ENCODE measurements around the gene NDRG2.
"Not testable (repeated sequence)": the region's sequence is repeated elsewhere in the genome, so short reads cannot be mapped to it uniquely, and the experiment has no call there.

Gene NDRG2

DNA sequence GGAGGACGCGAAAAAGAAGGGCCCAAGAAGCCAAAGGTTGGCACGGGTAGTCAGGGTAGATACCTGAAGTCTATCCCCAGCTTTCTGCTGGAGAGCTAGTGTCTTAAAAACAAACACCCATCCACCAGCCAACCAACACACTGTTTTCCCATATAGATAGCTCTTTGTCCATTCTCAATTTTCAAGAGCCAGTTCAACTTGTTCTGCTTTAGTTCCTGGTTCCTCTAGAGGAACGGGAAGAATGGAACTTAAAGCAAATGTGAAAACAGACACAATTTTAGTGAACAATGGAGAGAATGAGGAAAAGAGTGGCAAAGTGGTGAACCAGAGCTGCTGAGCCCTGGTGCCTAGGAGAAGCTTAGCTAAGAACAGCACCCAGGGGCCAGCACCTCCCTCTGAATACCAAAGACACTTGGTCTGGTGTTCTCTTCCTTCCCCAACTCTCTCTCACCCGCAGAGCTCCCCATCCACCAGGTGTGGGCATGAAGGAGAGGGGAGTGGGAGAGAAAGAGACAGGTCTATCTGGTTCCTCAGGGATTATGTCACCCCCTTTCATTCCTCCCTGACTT lies 3.8 kb downstream of the NDRG2 start:
- no peaks in the 10 kb centered on the region for H3K36me3 ChIP-seq (ENCODE audit: insufficient read depth, low read length)
- H3K79me2 ChIP-seq (ENCODE audit: control insufficient read depth, insufficient read depth, low read length, unreplicated experiment): no peaks in the 10 kb centered on the region
- H3K4me1 ChIP-seq (ENCODE audit: control insufficient read depth, insufficient read depth, low read length, unreplicated experiment): no peaks in the 10 kb centered on the region
- H2AFZ ChIP-seq (ENCODE audit: low read length, unreplicated experiment): no peak overlapping the region
- H3K27ac ChIP-seq (ENCODE audit: low read depth, low read length): no peak overlapping the region
- H3K27me3 ChIP-seq (ENCODE audit: insufficient read depth, low read length): peaks cover 74% of the 10 kb centered on the region
- H3K4me3 ChIP-seq (ENCODE audit: low read depth, low read length): no peak overlapping the region

DNA sequence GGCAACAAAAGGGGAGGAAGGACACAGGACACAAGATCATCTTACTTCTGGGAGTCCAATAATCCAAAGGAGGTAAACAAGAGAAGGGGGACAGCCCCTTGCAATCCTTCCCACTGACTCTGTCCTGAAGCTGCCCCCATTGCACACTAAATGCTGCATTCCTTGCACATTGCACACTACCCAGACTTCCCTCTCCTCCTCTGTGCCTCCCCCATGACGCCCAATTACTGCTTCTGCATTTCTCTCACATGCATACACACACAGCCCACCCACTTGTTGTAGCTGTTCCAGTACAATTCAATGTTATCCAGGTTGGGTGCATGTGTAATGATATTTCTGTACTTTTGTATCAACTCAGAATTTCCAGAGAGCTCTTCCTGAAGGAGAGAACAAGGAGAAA lies 5.5 kb downstream of the NDRG2 start:
- H3K36me3 ChIP-seq (ENCODE audit: insufficient read depth, low read length): no peaks in the 10 kb centered on the region
- no peaks in the 10 kb centered on the region for H3K79me2 ChIP-seq (ENCODE audit: control insufficient read depth, insufficient read depth, low read length, unreplicated experiment)

DNA sequence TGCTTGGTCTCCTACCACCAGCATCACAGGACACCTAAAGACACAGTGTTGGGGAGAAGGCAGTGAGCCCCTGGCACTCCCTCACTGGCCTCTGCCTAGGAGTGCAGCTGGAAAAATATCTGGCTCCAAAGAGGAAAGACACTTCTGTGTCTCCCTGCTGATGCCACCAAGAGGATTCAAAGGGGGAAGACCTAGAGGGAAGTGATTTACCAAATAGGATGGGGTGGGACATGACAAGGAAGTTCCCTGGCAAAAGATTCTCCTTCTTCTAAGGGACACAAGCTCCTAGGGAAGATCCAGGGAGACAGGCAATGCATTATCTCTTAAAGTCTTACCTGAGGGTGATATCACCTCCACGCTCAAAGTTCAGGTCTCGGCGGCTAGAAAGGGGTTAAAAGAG lies 6.1 kb downstream of the NDRG2 start:
- Histone ChIP-seq H3K27ac (ENCODE audit: low read depth, low read length) (no peak overlapping the region), H3K4me3 (ENCODE audit: low read depth, low read length) (no peak overlapping the region)

More for the DNA sequence above, 5.5 kb downstream of the NDRG2 start:
- H3K27ac ChIP-seq (ENCODE audit: low read depth, low read length): no peak overlapping the region
- peaks cover 62% of the 10 kb centered on the region for H3K27me3 ChIP-seq (ENCODE audit: insufficient read depth, low read length)
- no peak overlapping the region for H3K4me3 ChIP-seq (ENCODE audit: low read depth, low read length)
- H3K4me1 ChIP-seq (ENCODE audit: control insufficient read depth, insufficient read depth, low read length, unreplicated experiment): no peaks in the 10 kb centered on the region
- no peak overlapping the region for H2AFZ ChIP-seq (ENCODE audit: low read length, unreplicated experiment)

DNA sequence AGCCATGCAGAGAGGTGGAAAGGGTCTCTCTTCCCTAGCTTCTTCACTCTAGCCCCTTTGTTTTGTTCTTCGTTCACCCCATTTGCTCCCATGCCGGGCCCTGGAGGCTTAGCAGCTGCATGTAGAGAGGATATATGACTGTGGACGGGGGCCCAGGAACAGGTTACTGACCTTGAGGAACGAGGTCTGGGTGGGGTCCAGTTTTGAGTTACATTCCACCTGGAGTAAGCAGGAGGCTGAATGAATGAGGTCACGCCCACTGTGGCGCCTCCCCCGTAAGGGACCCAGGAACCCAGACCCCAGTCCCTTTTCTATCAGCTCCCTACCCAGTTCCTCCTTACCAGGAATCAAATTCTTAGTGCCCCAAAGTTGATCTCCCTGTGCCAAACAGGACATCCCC lies 6.6 kb downstream of the NDRG2 start:
- Histone ChIP-seq H3K4me1 (ENCODE audit: control insufficient read depth, insufficient read depth, low read length, unreplicated experiment) (no peaks in the 10 kb centered on the region), H3K27ac (ENCODE audit: low read depth, low read length) (no peak overlapping the region), H2AFZ (ENCODE audit: low read length, unreplicated experiment) (no peak overlapping the region), H3K36me3 (ENCODE audit: insufficient read depth, low read length) (no peaks in the 10 kb centered on the region), H3K4me3 (ENCODE audit: low read depth, low read length) (no peak overlapping the region), H3K27me3 (ENCODE audit: insufficient read depth, low read length) (peaks cover 54% of the 10 kb centered on the region), H3K79me2 (ENCODE audit: control insufficient read depth, insufficient read depth, low read length, unreplicated experiment) (no peaks in the 10 kb centered on the region)

More for the DNA sequence above, 6.1 kb downstream of the NDRG2 start:
- peaks cover 56% of the 10 kb centered on the region for H3K27me3 ChIP-seq (ENCODE audit: insufficient read depth, low read length)
- H2AFZ ChIP-seq (ENCODE audit: low read length, unreplicated experiment): no peak overlapping the region
- H3K4me1 ChIP-seq (ENCODE audit: control insufficient read depth, insufficient read depth, low read length, unreplicated experiment): no peaks in the 10 kb centered on the region
- no peaks in the 10 kb centered on the region for H3K36me3 ChIP-seq (ENCODE audit: insufficient read depth, low read length)
- H3K79me2 ChIP-seq (ENCODE audit: control insufficient read depth, insufficient read depth, low read length, unreplicated experiment): no peaks in the 10 kb centered on the region

DNA sequence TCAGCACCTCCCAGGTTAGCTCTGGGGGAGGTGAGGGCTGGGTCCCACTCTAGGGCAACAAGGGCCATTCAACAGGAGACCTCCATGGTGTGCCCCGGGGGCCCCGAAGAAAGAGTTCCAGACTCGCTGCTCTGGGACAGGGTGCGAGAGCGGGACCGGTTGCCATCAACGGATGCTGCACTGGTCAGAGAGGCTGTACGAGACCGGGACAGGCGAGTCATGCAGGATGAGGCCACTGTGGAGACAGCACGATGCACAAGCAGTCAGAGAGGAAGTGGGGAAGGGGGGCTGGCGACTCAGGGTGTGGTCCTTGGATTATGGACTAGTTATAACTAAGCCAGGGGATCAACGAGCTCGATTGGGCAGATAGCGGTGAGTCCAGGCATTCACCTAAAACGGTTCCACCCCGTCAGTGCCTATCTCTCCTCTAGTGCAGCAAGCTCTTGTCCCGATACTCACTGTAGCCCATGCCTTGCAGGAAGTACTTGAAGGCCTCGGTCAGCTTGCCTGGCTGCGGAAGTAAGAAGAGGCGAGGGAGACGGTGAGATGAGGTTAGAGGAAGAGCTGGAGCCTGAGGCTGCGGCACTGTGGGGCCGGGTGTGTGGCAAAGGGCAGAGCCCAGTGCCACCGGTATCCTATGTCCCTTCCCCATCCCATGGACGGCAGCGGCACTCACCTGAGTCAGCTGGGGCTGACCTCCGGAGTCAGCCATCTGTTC lies 7.2 kb downstream of the NDRG2 start:
- H2AFZ ChIP-seq (ENCODE audit: low read length, unreplicated experiment): no peak overlapping the region
- no peak overlapping the region for H3K4me3 ChIP-seq (ENCODE audit: low read depth, low read length)
- no peaks in the 10 kb centered on the region for H3K4me1 ChIP-seq (ENCODE audit: control insufficient read depth, insufficient read depth, low read length, unreplicated experiment)
- no peak overlapping the region for H3K27ac ChIP-seq (ENCODE audit: low read depth, low read length)
- H3K27me3 ChIP-seq (ENCODE audit: insufficient read depth, low read length): peaks cover 54% of the 10 kb centered on the region
- H3K79me2 ChIP-seq (ENCODE audit: control insufficient read depth, insufficient read depth, low read length, unreplicated experiment): no peaks in the 10 kb centered on the region
- H3K36me3 ChIP-seq (ENCODE audit: insufficient read depth, low read length): no peaks in the 10 kb centered on the region

DNA sequence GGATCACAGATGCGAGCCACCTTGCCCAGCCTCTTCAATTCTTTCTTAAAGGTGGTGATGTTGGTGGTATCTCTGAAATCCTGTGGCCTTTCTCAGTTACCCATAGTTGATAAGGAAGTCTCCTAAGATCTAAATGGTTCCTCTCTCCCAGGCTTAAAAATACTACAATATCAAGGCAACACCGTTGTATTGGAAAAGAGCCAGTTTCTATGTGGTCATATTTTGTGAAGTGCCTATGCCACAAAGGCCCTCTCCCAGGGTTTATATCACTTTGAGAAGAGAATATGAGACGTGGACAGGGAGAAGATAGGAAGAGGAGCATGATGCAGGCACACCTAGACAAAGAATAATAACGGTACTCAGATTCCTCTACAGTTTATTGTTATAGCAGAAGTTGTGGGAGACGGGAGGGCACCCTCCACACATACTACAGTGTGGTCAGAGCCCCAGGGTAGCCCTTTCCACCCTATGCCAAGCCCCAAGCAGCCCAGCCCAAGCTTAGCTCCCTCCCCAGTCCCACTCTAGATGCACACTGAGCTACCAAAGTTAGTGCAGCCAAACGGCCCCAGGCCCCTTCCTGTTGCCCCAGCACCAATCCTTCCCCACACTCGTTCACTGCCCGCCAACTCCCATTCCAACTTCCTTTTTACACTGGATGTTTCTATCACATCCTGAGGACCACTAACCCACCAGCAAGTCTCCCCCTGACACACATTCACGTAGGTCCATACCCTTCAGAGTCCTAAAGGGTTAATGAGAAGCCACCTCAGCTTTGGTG lies 8.3 kb downstream of the NDRG2 start:
- no peak overlapping the region for H2AFZ ChIP-seq (ENCODE audit: low read length, unreplicated experiment)
- no peaks in the 10 kb centered on the region for H3K4me1 ChIP-seq (ENCODE audit: control insufficient read depth, insufficient read depth, low read length, unreplicated experiment)
- H3K27me3 ChIP-seq (ENCODE audit: insufficient read depth, low read length): peaks cover 52% of the 10 kb centered on the region
- no peak overlapping the region for H3K27ac ChIP-seq (ENCODE audit: low read depth, low read length)
- H3K79me2 ChIP-seq (ENCODE audit: control insufficient read depth, insufficient read depth, low read length, unreplicated experiment): no peaks in the 10 kb centered on the region
- H3K4me3 ChIP-seq (ENCODE audit: low read depth, low read length): no peak overlapping the region
- no peaks in the 10 kb centered on the region for H3K36me3 ChIP-seq (ENCODE audit: insufficient read depth, low read length)

DNA sequence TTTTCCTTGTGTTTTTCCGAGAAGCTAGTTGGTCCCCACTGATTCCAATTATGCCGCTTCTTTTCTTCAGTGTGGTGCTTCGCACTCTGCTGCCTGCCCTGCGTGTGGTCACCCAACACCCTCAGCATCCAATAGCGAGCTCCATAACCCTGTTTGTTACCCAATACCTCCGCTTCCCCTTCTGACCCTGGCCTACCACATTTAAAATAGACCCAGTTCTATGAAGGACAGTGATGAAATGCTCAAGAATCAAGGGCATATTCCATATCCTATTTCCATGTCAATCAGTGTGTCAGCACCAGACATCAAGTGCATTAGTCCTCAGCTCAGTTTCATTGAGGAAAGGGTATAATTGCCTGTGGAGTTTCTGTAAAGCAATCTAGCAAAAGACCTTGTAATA lies 9.5 kb downstream of the NDRG2 start:
- H3K27ac ChIP-seq (ENCODE audit: low read depth, low read length): no peak overlapping the region
- H2AFZ ChIP-seq (ENCODE audit: low read length, unreplicated experiment): no peak overlapping the region
- peaks cover 47% of the 10 kb centered on the region for H3K27me3 ChIP-seq (ENCODE audit: insufficient read depth, low read length)
- H3K4me1 ChIP-seq (ENCODE audit: control insufficient read depth, insufficient read depth, low read length, unreplicated experiment): no peaks in the 10 kb centered on the region
- H3K4me3 ChIP-seq (ENCODE audit: low read depth, low read length): no peak overlapping the region
- H3K79me2 ChIP-seq (ENCODE audit: control insufficient read depth, insufficient read depth, low read length, unreplicated experiment): no peaks in the 10 kb centered on the region
- H3K36me3 ChIP-seq (ENCODE audit: insufficient read depth, low read length): no peaks in the 10 kb centered on the region

DNA sequence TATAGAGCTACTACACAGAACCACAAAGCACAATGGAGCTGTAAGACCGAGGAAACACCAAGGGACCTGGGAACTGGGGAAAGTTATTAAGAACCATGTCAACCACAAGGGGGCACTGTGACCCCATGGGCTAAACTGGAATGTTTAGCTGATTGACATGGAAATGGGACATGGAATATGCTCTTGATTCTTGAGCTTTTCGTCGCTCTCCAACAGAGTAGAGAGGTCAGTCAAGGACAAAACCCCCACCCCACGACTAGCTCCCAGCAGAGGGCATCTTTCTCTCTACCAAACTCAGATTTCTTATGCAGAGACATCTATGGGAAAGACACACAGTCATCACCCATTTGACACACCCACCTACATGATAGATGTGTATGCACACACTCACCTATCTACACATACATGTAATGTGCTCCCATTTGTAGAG lies 10.1 kb downstream of the NDRG2 start:
- H3K36me3 ChIP-seq (ENCODE audit: insufficient read depth, low read length): no peaks in the 10 kb centered on the region
- H3K27ac ChIP-seq (ENCODE audit: low read depth, low read length): no peak overlapping the region
- H2AFZ ChIP-seq (ENCODE audit: low read length, unreplicated experiment): no peak overlapping the region
- no peaks in the 10 kb centered on the region for H3K4me1 ChIP-seq (ENCODE audit: control insufficient read depth, insufficient read depth, low read length, unreplicated experiment)
- H3K4me3 ChIP-seq (ENCODE audit: low read depth, low read length): no peak overlapping the region
- H3K27me3 ChIP-seq (ENCODE audit: insufficient read depth, low read length): peaks cover 45% of the 10 kb centered on the region
- no peaks in the 10 kb centered on the region for H3K79me2 ChIP-seq (ENCODE audit: control insufficient read depth, insufficient read depth, low read length, unreplicated experiment)

DNA sequence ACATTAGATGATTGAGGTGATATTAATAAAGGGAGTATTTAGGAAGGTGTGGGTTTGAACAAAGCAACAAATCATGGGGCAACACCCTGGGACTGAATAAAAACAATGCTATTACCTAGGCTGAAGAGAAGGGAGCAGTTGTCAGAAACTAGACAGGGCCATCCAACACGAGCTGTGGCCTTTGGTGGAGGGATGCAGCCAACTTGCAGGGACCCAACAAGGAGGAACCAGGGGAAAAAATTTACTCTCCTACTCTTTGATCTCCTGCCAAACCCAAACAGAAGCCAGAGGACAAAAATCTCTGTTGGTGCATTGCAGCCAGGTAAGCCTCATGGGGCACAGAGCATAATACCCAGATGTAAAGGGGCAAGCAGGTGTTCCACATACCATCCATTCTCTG lies 13.7 kb downstream of the NDRG2 start:
- Histone ChIP-seq H3K4me3 (ENCODE audit: low read depth, low read length) (no peak overlapping the region), H3K27ac (ENCODE audit: low read depth, low read length) (no peak overlapping the region), H3K4me1 (ENCODE audit: control insufficient read depth, insufficient read depth, low read length, unreplicated experiment) (no peaks in the 10 kb centered on the region), H2AFZ (ENCODE audit: low read length, unreplicated experiment) (no peak overlapping the region), H3K36me3 (ENCODE audit: insufficient read depth, low read length) (no peaks in the 10 kb centered on the region), H3K27me3 (ENCODE audit: insufficient read depth, low read length) (peaks cover 30% of the 10 kb centered on the region), H3K79me2 (ENCODE audit: control insufficient read depth, insufficient read depth, low read length, unreplicated experiment) (no peaks in the 10 kb centered on the region)

DNA sequence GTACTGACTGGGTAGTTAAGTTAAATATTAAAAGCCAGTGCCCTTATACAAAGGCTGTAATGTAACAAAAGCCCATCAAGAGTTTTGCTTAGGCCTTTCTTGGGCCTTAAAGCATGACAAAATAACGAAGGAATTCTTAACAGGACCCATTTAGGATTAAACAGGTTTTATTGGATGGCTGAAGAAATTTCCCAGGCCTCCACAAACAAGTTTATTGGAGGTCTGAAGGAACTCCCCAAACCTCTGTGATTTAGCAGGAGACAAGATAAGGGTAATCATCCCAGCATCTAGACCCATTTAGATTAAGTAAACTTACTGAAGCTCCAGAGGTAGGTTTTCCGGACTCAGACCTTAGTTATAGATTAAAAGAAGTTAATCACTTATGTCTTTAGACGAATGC lies 15.1 kb downstream of the NDRG2 start:
- not testable (repeated sequence) for H3K36me3 ChIP-seq (ENCODE audit: insufficient read depth, low read length); H3K79me2 ChIP-seq (ENCODE audit: control insufficient read depth, insufficient read depth, low read length, unreplicated experiment); H3K4me1 ChIP-seq (ENCODE audit: control insufficient read depth, insufficient read depth, low read length, unreplicated experiment); H3K4me3 ChIP-seq (ENCODE audit: low read depth, low read length); H2AFZ ChIP-seq (ENCODE audit: low read length, unreplicated experiment); H3K27ac ChIP-seq (ENCODE audit: low read depth, low read length)
- peaks cover 26% of the 10 kb centered on the region for H3K27me3 ChIP-seq (ENCODE audit: insufficient read depth, low read length)

Data from ACC112 (cell line).